ENCODE measurements around the gene ZNF248.

ZNF248 gene

GRCh38 chr10:37831495-37832333 lies 25.7 kb downstream of the ZNF248 start:
- no peak overlapping the region for H3K4me3 ChIP-seq (ENCODE audit: low read depth, low read length)
- no peak for DNase-seq (ENCODE audit: low read depth)

- no peak overlapping the region for H3K4me3 ChIP-seq (ENCODE audit: low read depth, low read length)
- DNase-seq (ENCODE audit: low read depth) = no peak
Measured at GRCh38 chr10:37826806-37827205, 30.6 kb downstream of the ZNF248 start.

- no peak overlapping the region for H3K4me3 ChIP-seq (ENCODE audit: low read depth, low read length)
Measured at GRCh38 chr10:37821237-37821636, 36.2 kb downstream of the ZNF248 start.

GRCh38 chr10:37819797-37820196 lies 37.6 kb downstream of the ZNF248 start:
- H3K4me3 ChIP-seq (ENCODE audit: low read depth, low read length) = no peak overlapping the region
- no peak for DNase-seq (ENCODE audit: low read depth)

More at GRCh38 chr10:37821237-37821636, 36.2 kb downstream of the ZNF248 start:
- DNase-seq (ENCODE audit: low read depth) = no peak

- H3K4me3 ChIP-seq (ENCODE audit: low read depth, low read length) = no peak overlapping the region
- no peak for DNase-seq (ENCODE audit: low read depth)
Measured at GRCh38 chr10:37816290-37816689, 41.1 kb downstream of the ZNF248 start.

GRCh38 chr10:37813763-37814162 lies 43.6 kb downstream of the ZNF248 start:
- DNase-seq (ENCODE audit: low read depth) = no peak
- no peak overlapping the region for H3K4me3 ChIP-seq (ENCODE audit: low read depth, low read length)

GRCh38 chr10:37812290-37812689 lies 45.1 kb downstream of the ZNF248 start:
- no peak for DNase-seq (ENCODE audit: low read depth)
- H3K4me3 ChIP-seq (ENCODE audit: low read depth, low read length) = no peak overlapping the region

GRCh38 chr10:37803269-37803668 lies 54.1 kb downstream of the ZNF248 start:
- no peak for DNase-seq (ENCODE audit: low read depth)
- H3K4me3 ChIP-seq (ENCODE audit: low read depth, low read length) = no peak overlapping the region

- DNase-seq (ENCODE audit: low read depth) = no peak
Measured at GRCh38 chr10:37801557-37801956, 55.9 kb downstream of the ZNF248 start.

GRCh38 chr10:37794305-37794976 lies 63.0 kb downstream of the ZNF248 start:
- DNase-seq (ENCODE audit: low read depth) = no peak
- no peak overlapping the region for H3K4me3 ChIP-seq (ENCODE audit: low read depth, low read length)

More at GRCh38 chr10:37801557-37801956, 55.9 kb downstream of the ZNF248 start:
- no peak overlapping the region for H3K4me3 ChIP-seq (ENCODE audit: low read depth, low read length)

GRCh38 chr10:37789590-37789989 lies 67.8 kb downstream of the ZNF248 start:
- DNase-seq (ENCODE audit: low read depth) = no peak

GRCh38 chr10:37784678-37785077 lies 72.7 kb downstream of the ZNF248 start:
- DNase-seq (ENCODE audit: low read depth) = no peak
- H3K4me3 ChIP-seq (ENCODE audit: low read depth, low read length) = no peak overlapping the region

More at GRCh38 chr10:37789590-37789989, 67.8 kb downstream of the ZNF248 start:
- H3K4me3 ChIP-seq (ENCODE audit: low read depth, low read length) = no peak overlapping the region

- no peak overlapping the region for H3K4me3 ChIP-seq (ENCODE audit: low read depth, low read length)
- DNase-seq (ENCODE audit: low read depth) = no peak
Measured at GRCh38 chr10:37780536-37780935, 76.9 kb downstream of the ZNF248 start.

- no peak overlapping the region for H3K4me3 ChIP-seq (ENCODE audit: low read depth, low read length)
Measured at GRCh38 chr10:37777056-37777455, 80.4 kb downstream of the ZNF248 start.

GRCh38 chr10:37775612-37776011 lies 81.8 kb downstream of the ZNF248 start:
- DNase-seq (ENCODE audit: low read depth) = no peak
- no peak overlapping the region for H3K4me3 ChIP-seq (ENCODE audit: low read depth, low read length)

More at GRCh38 chr10:37777056-37777455, 80.4 kb downstream of the ZNF248 start:
- no peak for DNase-seq (ENCODE audit: low read depth)

GRCh38 chr10:37774351-37774750 lies 83.1 kb downstream of the ZNF248 start:
- no peak for DNase-seq (ENCODE audit: low read depth)
- H3K4me3 ChIP-seq (ENCODE audit: low read depth, low read length) = no peak overlapping the region

GRCh38 chr10:37765216-37765615 lies 92.2 kb downstream of the ZNF248 start:
- DNase-seq (ENCODE audit: low read depth) = no peak
- H3K4me3 ChIP-seq (ENCODE audit: low read depth, low read length) = no peak overlapping the region

- DNase-seq (ENCODE audit: low read depth) = no peak
Measured at GRCh38 chr10:37763132-37763531, 94.3 kb downstream of the ZNF248 start.

GRCh38 chr10:37762287-37762686 lies 95.1 kb downstream of the ZNF248 start:
- DNase-seq (ENCODE audit: low read depth) = no peak
- H3K4me3 ChIP-seq (ENCODE audit: low read depth, low read length) = no peak overlapping the region

More at GRCh38 chr10:37763132-37763531, 94.3 kb downstream of the ZNF248 start:
- no peak overlapping the region for H3K4me3 ChIP-seq (ENCODE audit: low read depth, low read length)

GRCh38 chr10:37760817-37761216 lies 96.6 kb downstream of the ZNF248 start:
- DNase-seq (ENCODE audit: low read depth) = no peak

GRCh38 chr10:37758074-37758473 lies 99.3 kb downstream of the ZNF248 start:
- DNase-seq (ENCODE audit: low read depth) = no peak

More at GRCh38 chr10:37760817-37761216, 96.6 kb downstream of the ZNF248 start:
- H3K4me3 ChIP-seq (ENCODE audit: low read depth, low read length) = no peak overlapping the region

More at GRCh38 chr10:37758074-37758473, 99.3 kb downstream of the ZNF248 start:
- H3K4me3 ChIP-seq (ENCODE audit: low read depth, low read length) = no peak overlapping the region

Data from skeletal muscle cell (primary cell).